Right atrium auricular region (tissue), 2 donors: ENCODE data around the gene PLEKHG7. TPM values are rescaled to one million over a fixed set of nuclear protein-coding genes. Genes with fewer than 3 reads are reported as not detected.
A peak's percentile ranks its signal among the peaks of the same experiment; 100 is the strongest.
"Not testable (repeated sequence)": the region's sequence is repeated elsewhere in the genome, so short reads cannot be mapped to it uniquely, and the experiment has no call there.

Experiments
- DNase-seq: peaks from one replicate; pipeline ENCODE4 v3.0.0-alpha.2; 2019; ENCODE audit warnings: low spot score
- H3K27ac ChIP-seq, 2 donors: fragments of 200-600 bp; sonication (generic); 1 replicate in 1 of 2; 2 replicates in 1 of 2; pipeline ENCODE4 v1.5.1; 2016 to 2019
- H3K27me3 ChIP-seq, 2 donors: fragments of 200-600 bp; sonication (generic); one replicate each; pipeline versions ENCODE4 v1.5.1 to v1.6.0; 2017 to 2019
- H3K36me3 ChIP-seq: fragments of 200-600 bp; sonication (generic); one replicate; pipeline ENCODE4 v1.5.1; 2016
- H3K4me1 ChIP-seq, 2 donors: fragments of 200-600 bp; sonication (generic); one replicate each; pipeline versions ENCODE4 v1.5.1 to v1.6.0; 2017 to 2019
- H3K4me3 ChIP-seq, 2 donors: fragments of 200-600 bp; sonication (generic); 1 replicate in 1 of 2; 2 replicates in 1 of 2; pipeline ENCODE4 v1.5.1; 2017 to 2019; ENCODE audit warnings: mild to moderate bottlenecking in 1 of 2, moderate library complexity in 1 of 2
- H3K9me3 ChIP-seq, 2 donors: fragments of 200-600 bp; sonication (generic); one replicate each; pipeline ENCODE4 v1.5.1; 2019
- total RNA-seq, 2 donors: library from RNA; depleted of rRNA; stranded (reverse); fragments of >200 nt; gene quantifications; one replicate each; pipeline ENCODE4 v1.1.0, GENCODE V29; 2016
- TF ChIP-seq, protein P1 (sequence below), 2 donors: fragments of 200-600 bp; sonication (generic); IDR thresholded peaks; one replicate each; pipeline ENCODE4 v1.5.1; 2019; ENCODE audit warnings: antibody characterized with exemption in 2 of 2

PLEKHG7 gene
- total RNA-seq, 2 donors from 2014 or later = not detected

DNA sequence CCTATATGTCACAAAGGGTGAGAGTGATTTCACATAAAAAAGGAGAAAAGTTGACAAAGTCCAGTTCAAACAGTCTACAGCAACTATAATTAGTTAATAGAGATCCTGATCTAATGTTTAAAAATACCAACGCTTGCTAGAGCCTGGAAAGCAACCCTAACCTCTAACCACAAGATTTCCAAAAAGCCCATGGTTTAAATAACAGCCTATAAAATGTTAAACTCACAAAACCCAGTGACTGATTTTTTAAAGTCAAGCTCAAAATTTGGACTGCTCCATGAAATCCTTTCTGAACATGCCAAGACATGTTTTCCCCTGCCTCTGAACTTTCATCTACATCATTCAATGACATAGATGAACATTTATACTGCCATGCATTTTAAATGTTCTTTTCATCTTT, 81.6 kb downstream of the PLEKHG7 start:
- Histone ChIP-seq H3K9me3 (no peaks in the 10 kb centered on the region), H3K27me3 (no peaks in the 10 kb centered on the region), H3K36me3 (peaks cover 7% of the 10 kb centered on the region), H3K27ac (no peak overlapping the region), H3K4me1 (peaks cover 0 to 12% of the 10 kb centered on the region in 2 donors), H3K4me3 (no peak overlapping the region)
- no peak for DNase-seq
- TF ChIP-seq, protein P1, sequence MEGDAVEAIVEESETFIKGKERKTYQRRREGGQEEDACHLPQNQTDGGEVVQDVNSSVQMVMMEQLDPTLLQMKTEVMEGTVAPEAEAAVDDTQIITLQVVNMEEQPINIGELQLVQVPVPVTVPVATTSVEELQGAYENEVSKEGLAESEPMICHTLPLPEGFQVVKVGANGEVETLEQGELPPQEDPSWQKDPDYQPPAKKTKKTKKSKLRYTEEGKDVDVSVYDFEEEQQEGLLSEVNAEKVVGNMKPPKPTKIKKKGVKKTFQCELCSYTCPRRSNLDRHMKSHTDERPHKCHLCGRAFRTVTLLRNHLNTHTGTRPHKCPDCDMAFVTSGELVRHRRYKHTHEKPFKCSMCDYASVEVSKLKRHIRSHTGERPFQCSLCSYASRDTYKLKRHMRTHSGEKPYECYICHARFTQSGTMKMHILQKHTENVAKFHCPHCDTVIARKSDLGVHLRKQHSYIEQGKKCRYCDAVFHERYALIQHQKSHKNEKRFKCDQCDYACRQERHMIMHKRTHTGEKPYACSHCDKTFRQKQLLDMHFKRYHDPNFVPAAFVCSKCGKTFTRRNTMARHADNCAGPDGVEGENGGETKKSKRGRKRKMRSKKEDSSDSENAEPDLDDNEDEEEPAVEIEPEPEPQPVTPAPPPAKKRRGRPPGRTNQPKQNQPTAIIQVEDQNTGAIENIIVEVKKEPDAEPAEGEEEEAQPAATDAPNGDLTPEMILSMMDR (IDR thresholded peaks at IDR 0.05) = no peak

- H3K36me3 ChIP-seq = peaks cover under 1% of the 10 kb centered on the region
- H3K4me3 ChIP-seq = no peak overlapping the region
- H3K4me1 ChIP-seq = peaks cover 0 to 12% of the 10 kb centered on the region in 2 donors
- H3K27ac ChIP-seq = no peak overlapping the region
- H3K27me3 ChIP-seq = no peaks in the 10 kb centered on the region
- no peaks in the 10 kb centered on the region for H3K9me3 ChIP-seq
- DNase-seq = no peak
- TF ChIP-seq, protein P1 (IDR thresholded peaks at IDR 0.05) = peak; percentile 23 to 71
These were observed 82.2 kb downstream of the PLEKHG7 start for GRCh38 chr12:92784797-92785562.

DNA sequence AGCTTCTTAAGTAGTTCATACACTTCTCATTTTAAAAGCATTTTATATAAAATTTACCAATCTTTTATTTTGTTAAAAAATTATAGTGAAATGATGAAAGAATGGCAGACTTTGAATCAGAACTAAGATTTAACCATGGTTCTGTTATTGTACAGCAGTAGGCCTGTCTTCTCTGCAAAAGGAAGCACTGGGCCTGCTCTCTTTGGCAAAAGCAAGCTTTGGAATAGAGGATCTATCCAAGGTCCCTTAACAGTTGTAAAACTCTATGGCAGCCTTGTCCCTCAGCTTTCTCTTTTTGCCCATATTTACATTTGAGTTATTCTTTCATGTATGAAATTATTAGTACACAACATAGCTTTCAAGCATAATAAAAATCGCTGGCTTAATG, 82.8 kb downstream of the PLEKHG7 start:
- DNase-seq = no peak
- Histone ChIP-seq H3K27me3 (no peaks in the 10 kb centered on the region), H3K27ac (no peak overlapping the region), H3K4me1 (peaks cover 0 to 12% of the 10 kb centered on the region in 2 donors), H3K9me3 (no peaks in the 10 kb centered on the region), H3K36me3 (no peaks in the 10 kb centered on the region), H3K4me3 (no peak overlapping the region)
- TF ChIP-seq, protein P1 (IDR thresholded peaks at IDR 0.05) = no peak

- TF ChIP-seq, protein P1 (IDR thresholded peaks at IDR 0.05) = no peak
- H3K36me3 ChIP-seq = no peaks in the 10 kb centered on the region
- no peak overlapping the region for H3K27ac ChIP-seq
- H3K4me1 ChIP-seq = peaks cover 0 to 12% of the 10 kb centered on the region in 2 donors
- H3K27me3 ChIP-seq = no peaks in the 10 kb centered on the region
- no peak overlapping the region for H3K4me3 ChIP-seq
- DNase-seq = no peak
- no peaks in the 10 kb centered on the region for H3K9me3 ChIP-seq
These were observed 83.3 kb downstream of the PLEKHG7 start for GRCh38 chr12:92786045-92786444.

DNA sequence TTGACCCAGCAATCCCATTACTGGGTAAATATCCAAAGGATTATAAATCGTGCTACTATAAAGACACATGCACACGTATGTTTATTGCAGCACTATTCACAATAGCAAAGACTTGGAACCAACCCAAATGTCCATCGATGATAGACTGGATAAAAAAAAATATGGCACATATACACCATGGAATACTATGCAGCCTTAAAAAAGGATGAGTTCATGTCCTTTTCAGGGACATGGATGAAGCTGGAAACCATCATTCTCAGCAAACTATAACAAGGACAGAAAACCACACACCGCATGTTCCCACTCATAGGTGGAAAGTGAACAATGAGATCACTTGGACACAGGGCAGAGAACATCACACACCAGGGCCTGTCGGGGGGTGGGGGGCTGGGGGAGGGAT, 91.6 kb downstream of the PLEKHG7 start:
- not testable (repeated sequence) for H3K27me3 ChIP-seq, H3K9me3 ChIP-seq, H3K4me1 ChIP-seq, H3K4me3 ChIP-seq, DNase-seq, H3K27ac ChIP-seq
- H3K36me3 ChIP-seq = peaks cover 21% of the 10 kb centered on the region

GRCh38 chr12:92794814-92795213, 92.0 kb downstream of the PLEKHG7 start:
- H3K4me3 ChIP-seq = no peak overlapping the region
- peaks cover 21% of the 10 kb centered on the region for H3K36me3 ChIP-seq
- no peaks in the 10 kb centered on the region for H3K4me1 ChIP-seq
- no peak overlapping the region for H3K27ac ChIP-seq
- TF ChIP-seq, protein P1 (IDR thresholded peaks at IDR 0.05) = no peak
- H3K9me3 ChIP-seq = peaks cover 0 to 3% of the 10 kb centered on the region in 2 donors
- no peak for DNase-seq
- no peaks in the 10 kb centered on the region for H3K27me3 ChIP-seq
